Trophoblast cell (in vitro differentiated cells and primary cell): ENCODE data around the gene CUTA.

Experiments used
- DNase-seq, 2 donors: peaks; one replicate each; pipeline ENCODE4 v3.0.0-alpha.2; 2016
- H2AFZ ChIP-seq: 2 replicates; pipeline ENCODE4 v1.6.1; 2013; ENCODE audit warnings: low read length, moderate library complexity, mild to moderate bottlenecking; ENCODE audit not compliant: insufficient read depth, poor library complexity
- H2AK5ac ChIP-seq: 2 replicates; pipeline ENCODE4 v1.6.1; 2013; ENCODE audit warnings: mild to moderate bottlenecking, low read length
- H2BK120ac ChIP-seq: 2 replicates; pipeline ENCODE4 v1.6.1; 2013; ENCODE audit warnings: low read length, mild to moderate bottlenecking, moderate library complexity; ENCODE audit not compliant: insufficient read depth, poor library complexity
- H2BK12ac ChIP-seq: 2 replicates; pipeline ENCODE4 v1.6.1; 2013; ENCODE audit warnings: mild to moderate bottlenecking, low read length, moderate library complexity
- H2BK5ac ChIP-seq: 2 replicates; pipeline ENCODE4 v1.6.1; 2013; ENCODE audit warnings: low read length, low read depth, moderate library complexity, mild to moderate bottlenecking; ENCODE audit not compliant: poor library complexity
- H3K14ac ChIP-seq: 2 replicates; pipeline ENCODE4 v1.6.1; 2013; ENCODE audit warnings: mild to moderate bottlenecking, low read length
- H3K18ac ChIP-seq: 2 replicates; pipeline ENCODE4 v1.6.1; 2013; ENCODE audit warnings: mild to moderate bottlenecking, low read length
- H3K23ac ChIP-seq: 2 replicates; pipeline ENCODE4 v1.6.1; 2013; ENCODE audit warnings: low read length
- H3K27ac ChIP-seq: 2 replicates; pipeline ENCODE4 v1.5.1; 2013; ENCODE audit warnings: low read depth, mild to moderate bottlenecking, inconsistent platforms, low read length, moderate library complexity
- H3K27me3 ChIP-seq: 2 replicates; pipeline ENCODE4 v1.6.1; 2013; ENCODE audit warnings: inconsistent platforms, mild to moderate bottlenecking, low read length, moderate library complexity; ENCODE audit not compliant: insufficient read depth
- H3K36me3 ChIP-seq, 2 experiments: 1 replicate in 1 of 2; 2 replicates in 1 of 2; pipeline ENCODE4 v1.6.1; 2013; ENCODE audit warnings: low read length in 2 of 2, mild to moderate bottlenecking in 2 of 2, moderate library complexity in 1 of 2; ENCODE audit not compliant: insufficient read depth in 2 of 2, control insufficient read depth in 1 of 2
- H3K4ac ChIP-seq: 2 replicates; pipeline ENCODE4 v1.6.1; 2013; ENCODE audit warnings: low read depth, mild to moderate bottlenecking, low read length, moderate library complexity
- H3K4me1 ChIP-seq, 2 experiments: 1 replicate in 1 of 2; 2 replicates in 1 of 2; pipeline ENCODE4 v1.6.1; 2013; ENCODE audit warnings: low read length in 2 of 2, mild to moderate bottlenecking in 2 of 2, moderate library complexity in 1 of 2; ENCODE audit not compliant: insufficient read depth in 2 of 2, control insufficient read depth in 1 of 2
- H3K4me2 ChIP-seq: 2 replicates; pipeline ENCODE4 v1.6.1; 2013; ENCODE audit warnings: inconsistent platforms, mild to moderate bottlenecking, low read length, moderate library complexity
- H3K4me3 ChIP-seq: 2 replicates; pipeline ENCODE4 v1.5.1; 2013; ENCODE audit warnings: mild to moderate bottlenecking, low read depth, low read length, inconsistent platforms
- H3K79me1 ChIP-seq: one replicate; pipeline ENCODE4 v1.6.1; 2013; ENCODE audit warnings: low read length
- H3K79me2 ChIP-seq: 2 replicates; pipeline ENCODE4 v1.6.1; 2013; ENCODE audit warnings: low read length, mild to moderate bottlenecking; ENCODE audit not compliant: control insufficient read depth, insufficient read depth, poor library complexity
- H3K9ac ChIP-seq: 2 replicates; pipeline ENCODE4 v1.6.1; 2013; ENCODE audit warnings: mild to moderate bottlenecking, low read length
- H3K9me3 ChIP-seq: 2 replicates; pipeline ENCODE4 v1.6.1; 2013; ENCODE audit warnings: low read depth, mild to moderate bottlenecking, control low read depth, inconsistent platforms, low read length; ENCODE audit not compliant: insufficient read depth
- H4K12ac ChIP-seq: 2 replicates; pipeline ENCODE4 v1.6.1; 2013; ENCODE audit warnings: low read depth, mild to moderate bottlenecking, low read length, moderate library complexity
- H4K8ac ChIP-seq: 2 replicates; pipeline ENCODE4 v1.6.1; 2013; ENCODE audit warnings: low read depth, mild to moderate bottlenecking, low read length, moderate library complexity
- H4K91ac ChIP-seq: one replicate; pipeline ENCODE4 v1.6.1; 2013; ENCODE audit warnings: low read depth, mild to moderate bottlenecking, low read length, moderate library complexity
- WGBS: extraction: QIAGEN DNeasy Blood & Tissue Kit; methylation state at CpG from one replicate; pipeline ENCODE4 v1.1.7; 2013; ENCODE audit warnings: missing lambda C conversion rate; ENCODE audit not compliant: insufficient read length, insufficient coverage; ENCODE audit errors: extremely low coverage; 5-methylcytosine and 5-hydroxymethylcytosine counted together

The CUTA gene

GRCh38 chr6:33427585-33428223, 9.8 kb upstream of the CUTA start:
- peak overlapping the region; percentile 75 for H3K4me3 ChIP-seq
- peak overlapping the region; percentile 61 for H4K91ac ChIP-seq
- H2AFZ ChIP-seq = peak overlapping the region; percentile 77
- no peaks in the 10 kb centered on the region for H3K36me3 ChIP-seq
- peaks cover 36 to 43% of the 10 kb centered on the region in 2 experiments for H3K4me1 ChIP-seq
- no CpG with 5 or more reads among the region's 79 CpGs for WGBS
- peak overlapping the region; percentile 73 for H3K14ac ChIP-seq
- no peak overlapping the region for H3K23ac ChIP-seq
- H3K4me2 ChIP-seq = peak overlapping the region; percentile 70
- peak overlapping the region; percentile 44 for H3K4ac ChIP-seq
- H2BK120ac ChIP-seq = peak overlapping the region; percentile 7
- peak in 1 of 2 donors; percentile 40 for DNase-seq
- H2BK12ac ChIP-seq = peak overlapping the region; percentile 42
- H3K27me3 ChIP-seq = no peaks in the 10 kb centered on the region
- peak overlapping the region; percentile 50 for H4K8ac ChIP-seq
- H4K12ac ChIP-seq = peak overlapping the region; percentile 33
- peaks cover 10% of the 10 kb centered on the region for H3K79me1 ChIP-seq
- no peak overlapping the region for H2BK5ac ChIP-seq
- H2AK5ac ChIP-seq = peak overlapping the region; percentile 35
- H3K9ac ChIP-seq = peak overlapping the region; percentile 6
- peak overlapping the region; percentile 42 for H3K18ac ChIP-seq
- H3K27ac ChIP-seq = no peak overlapping the region
- peaks cover 2% of the 10 kb centered on the region for H3K9me3 ChIP-seq
- peaks cover 6% of the 10 kb centered on the region for H3K79me2 ChIP-seq

- peak overlapping the region; percentile 42 for H2BK12ac ChIP-seq
- H3K79me2 ChIP-seq = peaks cover 6% of the 10 kb centered on the region
- H3K23ac ChIP-seq = no peak overlapping the region
- no peak overlapping the region for H3K14ac ChIP-seq
- H3K27me3 ChIP-seq = no peaks in the 10 kb centered on the region
- H3K27ac ChIP-seq = no peak overlapping the region
- H4K91ac ChIP-seq = peak overlapping the region; percentile 61
- peaks cover 10% of the 10 kb centered on the region for H3K79me1 ChIP-seq
- H4K8ac ChIP-seq = no peak overlapping the region
- H2AFZ ChIP-seq = no peak overlapping the region
- peak overlapping the region; percentile 70 for H3K4me2 ChIP-seq
- DNase-seq = peak in 1 of 2 donors; percentile 13
- H3K36me3 ChIP-seq = no peaks in the 10 kb centered on the region
- no peak overlapping the region for H3K4ac ChIP-seq
- H3K4me3 ChIP-seq = no peak overlapping the region
- WGBS = no CpG with 5 or more reads among the region's 12 CpGs
- H4K12ac ChIP-seq = no peak overlapping the region
- H2AK5ac ChIP-seq = peak overlapping the region; percentile 35
- H2BK5ac ChIP-seq = no peak overlapping the region
- H3K18ac ChIP-seq = no peak overlapping the region
- no peak overlapping the region for H3K9ac ChIP-seq
- H2BK120ac ChIP-seq = no peak overlapping the region
- H3K4me1 ChIP-seq = peaks cover 29 to 35% of the 10 kb centered on the region in 2 experiments
- H3K9me3 ChIP-seq = peaks cover 2% of the 10 kb centered on the region
Measured at GRCh38 chr6:33426590-33427511, 8.9 kb upstream of the CUTA start.

- Histone ChIP-seq H3K79me2 (peaks cover 6% of the 10 kb centered on the region), H3K23ac (no peak overlapping the region), H3K4me3 (peak overlapping the region; percentile 87), H3K4ac (peak overlapping the region; percentile 55), H4K91ac (peak overlapping the region; percentile 92), H2BK120ac (peak overlapping the region; percentile 66), H3K9me3 (peaks cover 2% of the 10 kb centered on the region), H3K36me3 (no peaks in the 10 kb centered on the region), H2AK5ac (no peak overlapping the region), H4K8ac (peak overlapping the region; percentile 86), H2AFZ (peak overlapping the region; percentile 67), H2BK5ac (peak overlapping the region; percentile 90), H4K12ac (peak overlapping the region; percentile 74), H3K4me1 (peaks cover 21 to 26% of the 10 kb centered on the region in 2 experiments), H3K79me1 (peaks cover 10% of the 10 kb centered on the region), H3K14ac (peak overlapping the region; percentile 81), H3K4me2 (peak overlapping the region; percentile 61), H3K9ac (peak overlapping the region; percentile 74), H3K18ac (peak overlapping the region; percentile 83), H3K27ac (peak overlapping the region; percentile 91), H3K27me3 (no peaks in the 10 kb centered on the region), H2BK12ac (no peak overlapping the region)
- DNase-seq = peak; percentile 53 to 73
- WGBS = no CpG with 5 or more reads among the region's 43 CpGs
Measured at GRCh38 chr6:33425668-33426577, 8.0 kb upstream of the CUTA start.
